ENCODE data around the gene CHRND. TPM values are rescaled to one million over a fixed set of nuclear protein-coding genes. Genes with fewer than 3 reads are reported as not detected.

Gene CHRND
- total and polyA plus RNA-seq, 2 of the 4 experiments (the other 2 are of a cell fraction): not detected

- BruUV-seq (replicated peaks): no TSS peak
Measured at GRCh38 chr2:232491139-232491780, 34.7 kb upstream of the CHRND start.

More at GRCh38 chr2:232491139-232491780, 34.7 kb upstream of the CHRND start:
- POLR2A ChIA-PET (ENCODE audit: unreplicated experiment): no interaction called here
- no peak overlapping the region for H4K91ac ChIP-seq (ENCODE audit: insufficient read depth, low read depth, low read length)
- H3K4me1 ChIP-seq (ENCODE audit: control insufficient read depth, insufficient read depth, low read length): no peaks in the 10 kb centered on the region; the same call in 1 of the 2 replicates
- H3K27ac ChIP-seq (ENCODE audit: insufficient read depth, low read length): no peak overlapping the region
- H3K4ac ChIP-seq (ENCODE audit: low read depth, low read length): no peak overlapping the region
- H3K9me1 ChIP-seq (ENCODE audit: insufficient read depth, low read length): no peaks in the 10 kb centered on the region
- H2BK20ac ChIP-seq (ENCODE audit: low read depth, low read length): no peak overlapping the region
- no peak overlapping the region for H3K23ac ChIP-seq (ENCODE audit: low read depth, low read length)
- H3K4me3 ChIP-seq (ENCODE audit: insufficient read depth, low read depth, low read length): no peak overlapping the region
- no peaks in the 10 kb centered on the region for H3K36me3 ChIP-seq (ENCODE audit: control insufficient read depth, insufficient read depth, low read length)
- H2AFZ ChIP-seq (replicated peaks; ENCODE audit: low read length, poor library complexity): no peak overlapping the region
- WGBS, 2 experiments (ENCODE audit: extremely low coverage in 2 of 2, insufficient read length in 1 of 2): 76% methylated on average over 9 of the region's 12 CpGs; no CpG with 5 or more reads in 1 of the 2 experiments
- no peak overlapping the region for H2AK9ac ChIP-seq (replicated peaks; ENCODE audit: low read depth, low read length, poor library complexity)
- no peak overlapping the region for H3K14ac ChIP-seq (replicated peaks; ENCODE audit: low read depth, low read length)
- H2AK5ac ChIP-seq (ENCODE audit: low read depth, low read length): no peak overlapping the region
- H2BK15ac ChIP-seq (ENCODE audit: low read depth, low read length): no peak overlapping the region
- no peak overlapping the region for H3K9ac ChIP-seq (ENCODE audit: low read depth, low read length)
- no peak overlapping the region for H3K4me2 ChIP-seq (ENCODE audit: low read depth, low read length)
- DNase-seq: no peak
- H4K5ac ChIP-seq (ENCODE audit: low read depth, low read length): no peak overlapping the region
- peaks cover 60% of the 10 kb centered on the region for H3K27me3 ChIP-seq (ENCODE audit: control insufficient read depth, insufficient read depth, low read length)
- dilution Hi-C loops (cut with HindIII; ENCODE audit: low sequenced_read_pairs, unreplicated experiment) (no loop called here), intact Hi-C loops (cut with micrococcal nuclease) (no loop called here), in situ Hi-C loops (cut with MboI; ENCODE audit: low sequenced_read_pairs) (no loop called here)
- H3K79me1 ChIP-seq (ENCODE audit: low read depth in 1 of 2, low read length in 2 of 2): no peaks in the 10 kb centered on the region
- H3K56ac ChIP-seq (ENCODE audit: extremely low read depth, insufficient read depth, low read length): no peak overlapping the region
- CTCF ChIA-PET: no interaction called here
- no peak overlapping the region for H3K18ac ChIP-seq (ENCODE audit: low read depth, low read length)
- no peak overlapping the region for H2BK5ac ChIP-seq (ENCODE audit: low read depth, low read length, poor library complexity, severe bottlenecking)
- H3K9me3 ChIP-seq (ENCODE audit: control insufficient read depth, insufficient read depth, low read length): no peaks in the 10 kb centered on the region
- no peak overlapping the region for H4K8ac ChIP-seq (ENCODE audit: low read depth in 2 of 2, low read length in 2 of 2)
- no peaks in the 10 kb centered on the region; the same call in 1 of the 2 replicates for H4K20me1 ChIP-seq (ENCODE audit: insufficient read depth, low read length)
- TF ChIP-seq MXI1 (IDR thresholded peaks at IDR 0.05; ENCODE audit: borderline replicate concordance, low read depth, low read length) (no peak), NFE2L2 (IDR thresholded peaks at IDR 0.05; ENCODE audit: low read depth, low read length) (no peak), RAD21 (IDR thresholded peaks at IDR 0.05; ENCODE audit: low read length) (no peak), SMC3 (IDR thresholded peaks at IDR 0.05; ENCODE audit: low read depth, low read length) (no peak), RFX5 (IDR thresholded peaks at IDR 0.05; ENCODE audit: low read depth, low read length) (no peak), MAFK (IDR thresholded peaks at IDR 0.05; ENCODE audit: low read depth, low read length) (no peak), CEBPB (IDR thresholded peaks at IDR 0.05; ENCODE audit: low read depth, low read length) (no peak), USF2 (IDR thresholded peaks at IDR 0.05; ENCODE audit: low read depth, low read length) (no peak), CHD1 (IDR thresholded peaks at IDR 0.05; ENCODE audit: low read depth, low read length) (no peak), RCOR1 (IDR thresholded peaks at IDR 0.05; ENCODE audit: insufficient replicate concordance, low read length) (no peak), MAZ (IDR thresholded peaks at IDR 0.05; ENCODE audit: borderline replicate concordance, low read depth, low read length) (no peak), FOS (IDR thresholded peaks at IDR 0.05; ENCODE audit: low read depth, low read length) (no peak), BHLHE40 (IDR thresholded peaks at IDR 0.05; ENCODE audit: low read depth, low read length) (no peak)
- TF ChIP-seq, protein P1, sequence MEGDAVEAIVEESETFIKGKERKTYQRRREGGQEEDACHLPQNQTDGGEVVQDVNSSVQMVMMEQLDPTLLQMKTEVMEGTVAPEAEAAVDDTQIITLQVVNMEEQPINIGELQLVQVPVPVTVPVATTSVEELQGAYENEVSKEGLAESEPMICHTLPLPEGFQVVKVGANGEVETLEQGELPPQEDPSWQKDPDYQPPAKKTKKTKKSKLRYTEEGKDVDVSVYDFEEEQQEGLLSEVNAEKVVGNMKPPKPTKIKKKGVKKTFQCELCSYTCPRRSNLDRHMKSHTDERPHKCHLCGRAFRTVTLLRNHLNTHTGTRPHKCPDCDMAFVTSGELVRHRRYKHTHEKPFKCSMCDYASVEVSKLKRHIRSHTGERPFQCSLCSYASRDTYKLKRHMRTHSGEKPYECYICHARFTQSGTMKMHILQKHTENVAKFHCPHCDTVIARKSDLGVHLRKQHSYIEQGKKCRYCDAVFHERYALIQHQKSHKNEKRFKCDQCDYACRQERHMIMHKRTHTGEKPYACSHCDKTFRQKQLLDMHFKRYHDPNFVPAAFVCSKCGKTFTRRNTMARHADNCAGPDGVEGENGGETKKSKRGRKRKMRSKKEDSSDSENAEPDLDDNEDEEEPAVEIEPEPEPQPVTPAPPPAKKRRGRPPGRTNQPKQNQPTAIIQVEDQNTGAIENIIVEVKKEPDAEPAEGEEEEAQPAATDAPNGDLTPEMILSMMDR (conservative IDR thresholded peaks at IDR 0.05; ENCODE audit: low read depth, low read length): no peak
- no peak overlapping the region for H2BK120ac ChIP-seq (ENCODE audit: low read depth, low read length)
- ATAC-seq (ENCODE audit: low read depth): no peak
